ENCODE results near the gene TSHZ1.

The TSHZ1 gene

DNA sequence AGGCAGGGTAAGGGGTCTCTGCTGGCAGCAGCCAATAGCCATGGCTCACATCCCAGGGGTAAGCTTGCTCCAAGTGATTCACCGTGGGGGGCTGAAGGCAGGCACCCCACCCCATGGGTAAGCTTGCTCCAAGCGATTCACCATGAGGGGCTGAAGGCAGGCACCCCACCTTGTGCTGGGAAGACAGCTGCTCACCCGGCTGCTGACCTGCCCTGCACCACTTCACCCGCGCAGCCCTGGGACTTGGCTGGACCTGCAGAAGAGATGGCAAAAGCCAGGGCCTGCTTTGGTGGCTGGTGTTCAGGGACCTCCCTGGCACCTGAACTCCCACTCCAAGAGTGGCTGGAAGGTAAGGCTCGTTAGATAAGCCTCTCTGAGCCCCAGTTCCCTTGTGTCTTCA, 20.9 kb upstream of the TSHZ1 start:
- Mint-ChIP-seq H3K4me3 (no peak overlapping the region), H3K4me1 (peaks cover 21% of the 10 kb centered on the region), H3K36me3 (ENCODE audit: low read depth) (peaks cover 31% of the 10 kb centered on the region), H3K27ac (no peak overlapping the region), H3K9me3 (no peaks in the 10 kb centered on the region), H3K27me3 (ENCODE audit: low read depth, poor library complexity) (no peaks in the 10 kb centered on the region)
- DNase-seq: no peak
- TF ChIP-seq, protein P1, sequence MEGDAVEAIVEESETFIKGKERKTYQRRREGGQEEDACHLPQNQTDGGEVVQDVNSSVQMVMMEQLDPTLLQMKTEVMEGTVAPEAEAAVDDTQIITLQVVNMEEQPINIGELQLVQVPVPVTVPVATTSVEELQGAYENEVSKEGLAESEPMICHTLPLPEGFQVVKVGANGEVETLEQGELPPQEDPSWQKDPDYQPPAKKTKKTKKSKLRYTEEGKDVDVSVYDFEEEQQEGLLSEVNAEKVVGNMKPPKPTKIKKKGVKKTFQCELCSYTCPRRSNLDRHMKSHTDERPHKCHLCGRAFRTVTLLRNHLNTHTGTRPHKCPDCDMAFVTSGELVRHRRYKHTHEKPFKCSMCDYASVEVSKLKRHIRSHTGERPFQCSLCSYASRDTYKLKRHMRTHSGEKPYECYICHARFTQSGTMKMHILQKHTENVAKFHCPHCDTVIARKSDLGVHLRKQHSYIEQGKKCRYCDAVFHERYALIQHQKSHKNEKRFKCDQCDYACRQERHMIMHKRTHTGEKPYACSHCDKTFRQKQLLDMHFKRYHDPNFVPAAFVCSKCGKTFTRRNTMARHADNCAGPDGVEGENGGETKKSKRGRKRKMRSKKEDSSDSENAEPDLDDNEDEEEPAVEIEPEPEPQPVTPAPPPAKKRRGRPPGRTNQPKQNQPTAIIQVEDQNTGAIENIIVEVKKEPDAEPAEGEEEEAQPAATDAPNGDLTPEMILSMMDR (IDR thresholded peaks at IDR 0.05): no peak

DNA sequence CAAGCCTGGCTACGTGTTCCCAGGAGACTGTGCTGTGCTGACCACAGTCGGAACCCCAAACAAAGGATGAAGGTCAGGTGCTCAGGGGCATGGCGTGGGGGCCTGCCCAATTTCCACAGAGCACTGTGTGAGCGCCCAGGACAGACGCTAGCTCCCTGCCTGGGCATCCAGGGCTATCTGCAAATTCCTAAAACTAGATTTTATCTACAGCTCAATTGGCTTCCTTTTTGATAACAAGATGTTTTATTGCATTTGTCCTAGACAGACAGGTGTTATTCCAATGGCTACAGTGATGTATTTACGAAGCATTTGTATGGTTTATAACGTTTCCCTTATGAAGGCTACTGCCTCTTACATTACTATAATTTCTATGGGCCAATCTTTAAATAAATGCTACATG, 17.7 kb upstream of the TSHZ1 start:
- TF ChIP-seq, protein P1 (IDR thresholded peaks at IDR 0.05): no peak
- no peak for DNase-seq
- Mint-ChIP-seq H3K27me3 (ENCODE audit: low read depth, poor library complexity) (no peaks in the 10 kb centered on the region), H3K9me3 (no peaks in the 10 kb centered on the region), H3K4me1 (peaks cover 3% of the 10 kb centered on the region), H3K27ac (peak overlapping the region; percentile 80), H3K36me3 (ENCODE audit: low read depth) (peaks cover 54% of the 10 kb centered on the region), H3K4me3 (no peak overlapping the region)

DNA sequence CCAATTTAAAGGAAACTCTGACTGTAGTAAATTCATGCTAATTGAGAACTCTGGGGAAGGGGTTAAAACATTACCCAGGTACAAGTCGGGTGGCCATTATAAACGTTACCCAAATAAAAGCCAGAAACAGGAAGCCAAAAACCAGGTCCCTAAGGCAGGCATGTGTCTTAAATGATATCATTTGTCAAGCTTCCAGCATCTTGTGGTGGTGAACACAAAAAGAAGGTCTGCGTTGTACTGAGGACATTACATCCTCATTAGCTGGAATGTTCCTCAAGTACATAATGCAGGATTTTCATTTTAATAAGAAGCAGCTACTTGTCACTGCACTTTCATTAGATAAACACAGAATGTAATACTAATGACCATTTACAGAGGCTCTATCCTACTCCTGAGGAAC, 12.6 kb upstream of the TSHZ1 start:
- TF ChIP-seq, protein P1 (IDR thresholded peaks at IDR 0.05): no peak
- DNase-seq: no peak
- H3K27ac Mint-ChIP-seq: no peak overlapping the region
- H3K36me3 Mint-ChIP-seq (ENCODE audit: low read depth): peaks cover 64% of the 10 kb centered on the region
- H3K4me3 Mint-ChIP-seq: no peak overlapping the region
- H3K9me3 Mint-ChIP-seq: no peaks in the 10 kb centered on the region
- H3K27me3 Mint-ChIP-seq (ENCODE audit: low read depth, poor library complexity): no peaks in the 10 kb centered on the region
- H3K4me1 Mint-ChIP-seq: peaks cover 53% of the 10 kb centered on the region

DNA sequence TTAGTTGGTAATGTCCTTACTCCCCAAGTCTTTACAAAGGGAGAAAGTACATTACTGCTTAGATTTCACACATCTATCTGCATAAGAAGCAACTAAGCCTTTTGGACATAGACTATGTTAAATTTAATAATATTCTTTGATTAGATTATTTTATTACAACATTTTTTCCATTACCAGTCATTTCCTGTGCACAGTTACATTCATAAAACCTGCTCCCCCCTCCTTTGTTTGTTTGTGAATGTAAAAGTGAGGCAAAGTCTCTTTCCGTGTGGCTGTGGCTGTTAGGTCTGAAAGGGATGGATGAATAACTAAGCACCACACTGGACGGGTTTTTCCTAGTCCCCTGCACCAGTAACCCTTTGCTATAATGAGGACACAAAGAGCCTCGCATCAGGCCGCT, 11.3 kb upstream of the TSHZ1 start:
- H3K36me3 Mint-ChIP-seq (ENCODE audit: low read depth): peaks cover 59% of the 10 kb centered on the region
- no peaks in the 10 kb centered on the region for H3K9me3 Mint-ChIP-seq
- peaks cover 62% of the 10 kb centered on the region for H3K4me1 Mint-ChIP-seq
- H3K27ac Mint-ChIP-seq: peak overlapping the region; percentile 10
- DNase-seq: no peak
- H3K4me3 Mint-ChIP-seq: peak overlapping the region; percentile 63
- TF ChIP-seq, protein P1 (IDR thresholded peaks at IDR 0.05): no peak
- no peaks in the 10 kb centered on the region for H3K27me3 Mint-ChIP-seq (ENCODE audit: low read depth, poor library complexity)

DNA sequence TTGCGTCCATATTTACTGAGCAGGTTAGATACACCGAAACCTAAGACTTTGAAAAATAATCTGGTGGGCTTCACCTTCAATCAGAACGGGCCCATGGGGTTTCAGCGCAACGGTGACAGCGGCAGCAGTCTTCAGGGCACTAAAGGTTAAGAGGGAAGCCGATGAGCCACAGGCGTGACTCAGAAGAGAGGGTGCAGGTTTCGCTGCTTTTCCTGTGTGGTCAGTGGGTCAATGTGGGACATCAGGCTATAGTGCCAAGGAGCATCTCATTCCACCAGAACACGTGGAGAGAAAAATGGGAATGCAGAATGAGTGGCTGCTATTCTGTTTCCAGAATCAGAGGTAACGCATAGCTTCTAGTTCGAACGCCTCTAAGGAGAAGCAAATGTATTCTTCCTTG, 10.5 kb upstream of the TSHZ1 start:
- TF ChIP-seq, protein P1 (IDR thresholded peaks at IDR 0.05): no peak
- H3K27ac Mint-ChIP-seq: no peak overlapping the region
- no peaks in the 10 kb centered on the region for H3K27me3 Mint-ChIP-seq (ENCODE audit: low read depth, poor library complexity)
- DNase-seq: no peak
- H3K4me1 Mint-ChIP-seq: peaks cover 63% of the 10 kb centered on the region
- no peaks in the 10 kb centered on the region for H3K9me3 Mint-ChIP-seq
- peaks cover 52% of the 10 kb centered on the region for H3K36me3 Mint-ChIP-seq (ENCODE audit: low read depth)
- no peak overlapping the region for H3K4me3 Mint-ChIP-seq

DNA sequence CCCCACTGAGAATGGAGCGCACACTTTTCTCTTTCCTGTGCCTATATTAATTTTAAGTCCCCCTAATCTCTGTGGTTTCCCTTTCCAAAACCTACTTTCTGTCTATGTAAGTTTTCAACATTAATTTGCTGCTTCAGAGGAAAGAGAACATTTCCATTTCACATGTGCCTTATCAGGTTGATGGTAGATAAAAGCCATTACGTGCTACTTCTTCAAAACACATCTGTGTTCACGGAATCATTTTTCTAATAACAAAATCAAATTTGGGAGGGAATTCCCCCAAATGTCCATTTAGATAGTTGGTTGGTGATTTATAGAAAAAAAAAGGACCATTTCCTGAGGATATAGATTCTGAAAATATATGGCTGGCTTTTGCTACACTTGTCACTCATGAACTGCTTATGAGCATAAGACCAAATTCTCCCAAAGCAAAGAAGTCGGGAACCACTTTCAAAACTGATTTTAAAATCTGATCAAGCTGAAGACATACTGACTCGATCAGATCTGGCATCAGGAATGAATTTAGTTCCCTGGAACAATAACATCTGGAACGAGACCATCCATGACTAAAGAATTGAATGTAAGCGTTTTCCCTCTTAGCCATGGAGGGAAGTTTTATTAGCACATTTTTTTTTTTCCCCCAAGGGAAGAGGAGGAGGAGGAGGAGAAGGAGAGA, 9.9 kb upstream of the TSHZ1 start:
- H3K36me3 Mint-ChIP-seq (ENCODE audit: low read depth): peaks cover 45% of the 10 kb centered on the region
- DNase-seq: no peak

More for the DNA sequence above, 9.9 kb upstream of the TSHZ1 start:
- Mint-ChIP-seq H3K27me3 (ENCODE audit: low read depth, poor library complexity) (no peaks in the 10 kb centered on the region), H3K27ac (no peak overlapping the region), H3K9me3 (no peaks in the 10 kb centered on the region), H3K4me1 (peaks cover 69% of the 10 kb centered on the region), H3K4me3 (no peak overlapping the region)
- TF ChIP-seq, protein P1 (IDR thresholded peaks at IDR 0.05): no peak
